BJ (cell line): ENCODE measurements around the gene SPACA9. TPM values are rescaled to one million over a fixed set of nuclear protein-coding genes. Genes with fewer than 3 reads are reported as not detected.

Source experiments
- CTCF ChIA-PET: fragments of 350-600 bp; formaldehyde crosslinking; extraction: SDS; loops from one replicate; lab custom pipeline; 2021; ENCODE audit warnings: antibody characterized with exemption, inconsistent platforms; lab: Yijun Ruan, JAX
- POLR2A ChIA-PET: fragments of 300-600 bp; sonication (Branson Sonifier 250); formaldehyde crosslinking; extraction: SDS; loops from one replicate; lab custom pipeline; 2021; ENCODE audit warnings: antibody characterized with exemption; lab: Charles Lee
- DNase-seq: peaks from one replicate; pipeline ENCODE4 v3.0.0-alpha.2; 2011; ENCODE audit warnings: low read depth
- H3K27me3 ChIP-seq: 2 replicates; pipeline ENCODE4 v1.6.0; 2011; ENCODE audit warnings: low read length; ENCODE audit not compliant: control insufficient read depth, insufficient read depth
- H3K36me3 ChIP-seq: 2 replicates; pipeline ENCODE4 v1.5.1; 2011; ENCODE audit warnings: low read length; ENCODE audit not compliant: control insufficient read depth, insufficient read depth
- H3K4me3 ChIP-seq: 2 replicates; pipeline ENCODE4 v1.5.1; 2011; ENCODE audit warnings: low read depth, mild to moderate bottlenecking, control low read depth, low read length
- CTCF ChIP-seq: IDR thresholded peaks from 2 replicates; pipeline ENCODE4 v1.5.1; 2011; ENCODE audit warnings: low read depth, mild to moderate bottlenecking, control low read depth, inconsistent platforms, low read length, moderate library complexity; ENCODE audit not compliant: insufficient read depth
- polyA plus RNA-seq: library from polyadenylated mRNA; depleted of rRNA; stranded (reverse); fragments of >200 nt; gene quantifications from 2 replicates; pipeline ENCODE4 v1.2.3, GENCODE V29; 2011

The SPACA9 gene
- polyA plus RNA-seq, 1 experiment = 5.1 TPM

- ChIA-PET CTCF (interaction anchor here (0.6 to 1.2 kb wide), 2 partner anchors 21 to 655 kb away, joined by 3 to 4 read pairs; no protein-coding TSS in a partner anchor), POLR2A (no interaction called here)
- Histone ChIP-seq H3K36me3 (peaks cover 24% of the 10 kb centered on the region), H3K27me3 (no peaks in the 10 kb centered on the region), H3K4me3 (no peak overlapping the region)
- TF ChIP-seq CTCF = no peak
- no peak for DNase-seq
These were observed 44.7 kb downstream of the SPACA9 start for GRCh38 chr9:132923346-132923902.

GRCh38 chr9:132927704-132928103 lies 49.0 kb downstream of the SPACA9 start:
- DNase-seq = no peak
- Histone ChIP-seq H3K4me3 (no peak overlapping the region), H3K27me3 (no peaks in the 10 kb centered on the region), H3K36me3 (peaks cover 11% of the 10 kb centered on the region)
- no peak for TF ChIP-seq CTCF
- ChIA-PET POLR2A (no interaction called here), CTCF (interaction anchor here (1.0 to 3.2 kb wide), 2 partner anchors 26 to 44 kb away, joined by 3 to 13 read pairs; no protein-coding TSS in a partner anchor)

- H3K4me3 ChIP-seq = no peak overlapping the region
- peaks cover 4% of the 10 kb centered on the region for H3K36me3 ChIP-seq
- TF ChIP-seq CTCF = no peak
- CTCF ChIA-PET = interaction anchor here (0.6 to 0.8 kb wide), 3 partner anchors 16 to 556 kb away, joined by 3 to 4 read pairs (median 4); no protein-coding TSS in a partner anchor
- H3K27me3 ChIP-seq = no peaks in the 10 kb centered on the region
- POLR2A ChIA-PET = no interaction called here
- DNase-seq = no peak
These were observed 52.6 kb downstream of the SPACA9 start for GRCh38 chr9:132931178-132931735.

GRCh38 chr9:132935026-132935425 lies 56.3 kb downstream of the SPACA9 start:
- ChIA-PET CTCF (interaction anchor here (0.9 to 2.5 kb wide), 4 partner anchors 8 to 36 kb away, joined by 3 to 12 read pairs (median 4); no protein-coding TSS in a partner anchor), POLR2A (no interaction called here)
- Histone ChIP-seq H3K4me3 (no peak overlapping the region), H3K27me3 (no peaks in the 10 kb centered on the region), H3K36me3 (no peaks in the 10 kb centered on the region; the same call in 1 of the 2 replicates)
- TF ChIP-seq CTCF = no peak
- DNase-seq = no peak

- CTCF ChIA-PET = no interaction called here
- POLR2A ChIA-PET = no interaction called here
- no peak overlapping the region for H3K4me3 ChIP-seq
- no peak for TF ChIP-seq CTCF
- H3K36me3 ChIP-seq = no peaks in the 10 kb centered on the region; the same call in 1 of the 2 replicates
- H3K27me3 ChIP-seq = no peaks in the 10 kb centered on the region
- DNase-seq = no peak
These were observed 58.8 kb downstream of the SPACA9 start for GRCh38 chr9:132937463-132937901.
